SU-DHL-6 (cell line): ENCODE results near the gene NTRK2.

Experiments used
- H2AFZ ChIP-seq: fragments of 200-600 bp; sonication (generic); 2 replicates; pipeline ENCODE4 v1.6.1; 2014; ENCODE audit warnings: low read depth, mild to moderate bottlenecking, moderate library complexity, mixed read lengths, antibody characterized with exemption, low read length; ENCODE audit not compliant: severe bottlenecking
- H3F3A ChIP-seq: fragments of 200-600 bp; shearing (Covaris generic); 2 replicates; pipeline ENCODE4 v1.6.0; 2016; ENCODE audit warnings: antibody characterized with exemption, mild to moderate bottlenecking; ENCODE audit not compliant: insufficient read depth
- H3K27ac ChIP-seq: fragments of 200-600 bp; sonication (generic); 2 replicates; pipeline ENCODE4 v1.5.1; 2016; ENCODE audit warnings: low read depth, mild to moderate bottlenecking, low read length, moderate library complexity, mixed read lengths
- H3K27me3 ChIP-seq: fragments of 200-600 bp; sonication (generic), shearing (Covaris generic); 2 replicates; pipeline ENCODE4 v1.6.0; 2014; ENCODE audit warnings: mild to moderate bottlenecking, low read length
- H3K36me3 ChIP-seq: fragments of 200-600 bp; sonication (generic); 2 replicates; pipeline ENCODE4 v1.6.1; 2014; ENCODE audit warnings: mild to moderate bottlenecking, low read length, mixed read lengths
- H3K4me2 ChIP-seq: fragments of 300-600, 200-600 bp; shearing (Covaris generic), sonication (generic); 2 replicates; pipeline ENCODE4 v1.6.0; 2014; ENCODE audit warnings: low read length, low read depth, mild to moderate bottlenecking; ENCODE audit not compliant: poor library complexity, severe bottlenecking
- H3K4me3 ChIP-seq: fragments of 200-600 bp; sonication (generic); 2 replicates; pipeline ENCODE4 v1.5.1; 2014; ENCODE audit warnings: antibody characterized with exemption, low read length, mild to moderate bottlenecking, mixed read lengths; ENCODE audit not compliant: insufficient read depth, poor library complexity, severe bottlenecking
- H3K79me2 ChIP-seq: fragments of 200-600 bp; sonication (generic); 2 replicates; pipeline ENCODE4 v1.6.1; 2014; ENCODE audit warnings: mild to moderate bottlenecking, low read length, moderate library complexity; ENCODE audit not compliant: insufficient read depth
- H3K9ac ChIP-seq: fragments of 200-600 bp; sonication (generic); 2 replicates; pipeline ENCODE4 v1.7.0; 2014; ENCODE audit warnings: mild to moderate bottlenecking, low read length
- H3K9me2 ChIP-seq: fragments of 200-600 bp; sonication (generic); replicated peaks from 2 replicates; pipeline ENCODE4 v1.6.1; 2014; ENCODE audit warnings: low read length; ENCODE audit not compliant: insufficient read depth
- H3K9me3 ChIP-seq: fragments of 200-600 bp; sonication (generic); 2 replicates; pipeline ENCODE4 v1.6.1; 2014; ENCODE audit warnings: low read length, mixed read lengths; ENCODE audit not compliant: insufficient read depth
- H4K20me1 ChIP-seq: fragments of 200-600 bp; sonication (generic); 2 replicates; pipeline ENCODE4 v1.6.1; 2014; ENCODE audit warnings: low read depth, mild to moderate bottlenecking, antibody characterized with exemption, low read length, moderate library complexity, mixed read lengths
- EZH2phosphoT487 ChIP-seq: fragments of 200-600 bp; sonication (generic), shearing (Covaris generic); conservative IDR thresholded peaks from 2 replicates; pipeline ENCODE4 v1.6.1; 2018; ENCODE audit warnings: mild to moderate bottlenecking, antibody characterized with exemption, low read length, moderate library complexity, mixed read lengths
- TF ChIP-seq, protein P1 (sequence below): fragments of 200-600 bp; sonication (generic); IDR thresholded peaks from one replicate; pipeline ENCODE4 v1.5.1; 2017; ENCODE audit warnings: antibody characterized with exemption, mild to moderate bottlenecking, low read length, moderate library complexity; ENCODE audit not compliant: insufficient read depth, poor library complexity, severe bottlenecking

The NTRK2 gene

DNA sequence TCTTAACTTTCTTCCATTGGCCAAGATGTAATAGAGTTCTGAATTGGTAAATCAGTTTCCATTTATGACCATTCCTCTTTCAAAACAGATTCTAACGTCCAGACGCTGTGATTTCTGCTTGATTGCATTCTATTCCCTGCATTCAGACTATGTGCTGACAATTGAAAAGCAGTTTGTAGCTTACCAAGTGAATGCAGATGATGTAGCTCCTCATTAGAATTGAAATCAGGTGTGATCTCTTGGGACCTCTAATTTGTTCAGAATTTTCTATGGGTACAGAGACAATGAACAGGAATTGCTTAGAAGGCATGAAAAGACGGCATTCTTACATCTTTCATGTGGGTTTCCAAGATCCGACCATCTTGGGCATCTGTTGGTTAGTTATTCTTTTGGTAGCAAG is 191.9 kb downstream of the NTRK2 start:
- Histone ChIP-seq H3K9ac (no peak overlapping the region), H4K20me1 (no peaks in the 10 kb centered on the region), H3K4me3 (no peak overlapping the region), H3F3A (no peaks in the 10 kb centered on the region), H3K36me3 (no peaks in the 10 kb centered on the region), H2AFZ (no peak overlapping the region), H3K4me2 (no peak overlapping the region), H3K27me3 (no peaks in the 10 kb centered on the region), H3K9me3 (no peaks in the 10 kb centered on the region), H3K9me2 (no peaks in the 10 kb centered on the region), H3K27ac (no peak overlapping the region), H3K79me2 (no peaks in the 10 kb centered on the region)
- TF ChIP-seq, protein P1, sequence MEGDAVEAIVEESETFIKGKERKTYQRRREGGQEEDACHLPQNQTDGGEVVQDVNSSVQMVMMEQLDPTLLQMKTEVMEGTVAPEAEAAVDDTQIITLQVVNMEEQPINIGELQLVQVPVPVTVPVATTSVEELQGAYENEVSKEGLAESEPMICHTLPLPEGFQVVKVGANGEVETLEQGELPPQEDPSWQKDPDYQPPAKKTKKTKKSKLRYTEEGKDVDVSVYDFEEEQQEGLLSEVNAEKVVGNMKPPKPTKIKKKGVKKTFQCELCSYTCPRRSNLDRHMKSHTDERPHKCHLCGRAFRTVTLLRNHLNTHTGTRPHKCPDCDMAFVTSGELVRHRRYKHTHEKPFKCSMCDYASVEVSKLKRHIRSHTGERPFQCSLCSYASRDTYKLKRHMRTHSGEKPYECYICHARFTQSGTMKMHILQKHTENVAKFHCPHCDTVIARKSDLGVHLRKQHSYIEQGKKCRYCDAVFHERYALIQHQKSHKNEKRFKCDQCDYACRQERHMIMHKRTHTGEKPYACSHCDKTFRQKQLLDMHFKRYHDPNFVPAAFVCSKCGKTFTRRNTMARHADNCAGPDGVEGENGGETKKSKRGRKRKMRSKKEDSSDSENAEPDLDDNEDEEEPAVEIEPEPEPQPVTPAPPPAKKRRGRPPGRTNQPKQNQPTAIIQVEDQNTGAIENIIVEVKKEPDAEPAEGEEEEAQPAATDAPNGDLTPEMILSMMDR = no peak
- no peak for TF ChIP-seq EZH2phosphoT487

DNA sequence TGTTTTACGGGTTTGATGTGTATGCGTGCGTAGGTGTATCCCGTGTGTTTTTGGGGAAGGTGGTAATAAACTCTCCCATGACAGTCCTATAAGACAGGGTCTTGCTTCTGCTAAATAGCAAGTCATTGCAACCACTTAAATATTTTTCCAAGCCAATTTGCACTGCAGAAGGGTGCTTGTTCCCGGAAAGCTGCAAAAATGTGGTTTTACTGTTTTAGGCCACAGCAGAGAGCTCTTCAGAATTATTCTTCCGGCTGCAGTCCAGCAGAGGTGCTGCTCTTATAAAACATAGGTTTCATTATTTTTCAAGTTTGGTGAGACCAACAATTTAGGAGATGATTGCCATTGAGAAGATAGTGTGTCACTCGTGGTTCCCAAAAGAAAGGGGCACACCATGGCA is 192.8 kb downstream of the NTRK2 start:
- no peaks in the 10 kb centered on the region for H3K36me3 ChIP-seq
- no peak overlapping the region for H3K4me3 ChIP-seq
- H3K27ac ChIP-seq = no peak overlapping the region
- H4K20me1 ChIP-seq = no peaks in the 10 kb centered on the region
- no peak overlapping the region for H3K4me2 ChIP-seq
- no peaks in the 10 kb centered on the region for H3K79me2 ChIP-seq
- no peak overlapping the region for H3K9ac ChIP-seq
- H2AFZ ChIP-seq = no peak overlapping the region
- TF ChIP-seq, protein P1 = no peak
- no peak for TF ChIP-seq EZH2phosphoT487
- H3F3A ChIP-seq = no peaks in the 10 kb centered on the region
- H3K9me2 ChIP-seq = no peaks in the 10 kb centered on the region
- no peaks in the 10 kb centered on the region for H3K9me3 ChIP-seq
- H3K27me3 ChIP-seq = no peaks in the 10 kb centered on the region

DNA sequence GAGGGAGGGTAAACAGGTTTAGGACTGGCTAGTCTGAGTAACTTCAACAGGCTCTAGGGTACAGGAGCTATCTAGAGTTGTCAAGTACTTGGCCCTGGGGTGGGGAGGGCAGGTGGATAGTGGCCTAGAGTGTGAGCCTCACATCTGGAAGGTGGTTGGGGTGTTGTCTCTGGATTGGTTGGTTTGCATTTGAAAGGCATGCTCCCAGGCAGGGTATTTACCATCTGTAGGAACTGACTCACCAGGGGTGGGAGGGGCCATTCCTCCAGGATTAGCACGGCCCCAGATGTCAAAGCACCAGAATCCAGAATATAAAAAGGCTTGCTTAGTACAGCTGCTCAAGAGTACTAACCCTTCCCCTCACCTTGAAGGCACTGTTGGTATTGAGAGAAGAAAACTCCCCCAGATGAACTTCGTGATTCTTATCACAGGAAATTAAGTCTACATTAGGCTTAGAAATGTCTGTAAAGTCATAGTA is 193.3 kb downstream of the NTRK2 start:
- H3K9ac ChIP-seq = no peak overlapping the region
- no peak overlapping the region for H3K4me2 ChIP-seq
- no peaks in the 10 kb centered on the region for H3K9me3 ChIP-seq
- no peaks in the 10 kb centered on the region for H3K27me3 ChIP-seq
- no peak overlapping the region for H3K4me3 ChIP-seq
- no peak for TF ChIP-seq EZH2phosphoT487
- TF ChIP-seq, protein P1 = no peak
- H3K36me3 ChIP-seq = no peaks in the 10 kb centered on the region
- no peaks in the 10 kb centered on the region for H4K20me1 ChIP-seq
- H3F3A ChIP-seq = no peaks in the 10 kb centered on the region
- no peak overlapping the region for H2AFZ ChIP-seq
- H3K79me2 ChIP-seq = no peaks in the 10 kb centered on the region
- H3K27ac ChIP-seq = no peak overlapping the region
- H3K9me2 ChIP-seq = no peaks in the 10 kb centered on the region

DNA sequence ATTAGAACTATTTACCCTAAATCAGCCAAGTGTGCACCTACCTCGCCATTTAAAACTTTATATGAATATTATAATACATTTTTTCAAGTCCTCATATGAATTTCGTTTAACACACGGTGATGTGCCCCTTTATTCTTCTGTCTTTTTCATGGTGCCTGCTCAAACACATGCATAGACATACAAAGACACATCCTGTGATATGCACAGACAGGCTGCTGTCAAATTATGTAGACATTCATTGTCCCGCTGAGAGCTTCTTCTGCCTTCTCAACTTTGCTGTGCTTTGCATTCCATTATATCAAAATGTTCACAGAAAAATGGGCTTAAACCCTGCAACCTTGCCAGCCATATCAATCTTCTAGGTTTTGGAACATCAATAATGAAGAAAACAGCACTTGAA is 193.8 kb downstream of the NTRK2 start:
- H3K79me2 ChIP-seq = no peaks in the 10 kb centered on the region
- H3K4me3 ChIP-seq = no peak overlapping the region
- no peak overlapping the region for H3K4me2 ChIP-seq
- no peaks in the 10 kb centered on the region for H3K27me3 ChIP-seq
- H3K9me2 ChIP-seq = no peaks in the 10 kb centered on the region
- H3F3A ChIP-seq = no peaks in the 10 kb centered on the region
- H4K20me1 ChIP-seq = no peaks in the 10 kb centered on the region
- H3K27ac ChIP-seq = no peak overlapping the region
- no peaks in the 10 kb centered on the region for H3K36me3 ChIP-seq
- H2AFZ ChIP-seq = no peak overlapping the region
- TF ChIP-seq EZH2phosphoT487 = no peak
- TF ChIP-seq, protein P1 = no peak
- H3K9ac ChIP-seq = no peak overlapping the region
- H3K9me3 ChIP-seq = no peaks in the 10 kb centered on the region
